GM12872 (cell line): ENCODE data around the gene FAM20B.

Source experiments
- CTCF ChIP-seq: IDR thresholded peaks from 3 replicates; pipeline ENCODE4 v1.5.1; 2011; ENCODE audit warnings: low read depth, mild to moderate bottlenecking, low read length, moderate library complexity; ENCODE audit not compliant: insufficient read depth

The FAM20B gene

DNA sequence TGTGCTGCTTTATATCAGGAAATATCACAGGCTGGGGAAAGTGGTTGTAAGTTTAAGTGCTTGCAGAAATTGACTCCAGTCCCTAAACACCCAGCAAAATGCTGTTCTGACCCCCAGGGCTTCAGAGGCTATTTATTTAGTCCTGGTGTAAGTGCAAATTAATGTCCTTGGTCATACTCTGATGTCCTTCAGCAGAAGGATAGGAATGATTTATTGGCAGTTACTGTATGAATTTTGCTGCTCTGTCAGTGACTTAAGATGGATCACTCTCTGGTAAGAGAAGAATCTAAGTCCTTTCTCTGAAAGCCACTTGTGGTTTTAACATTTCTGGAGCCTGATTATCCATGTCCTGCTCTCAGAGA is 21.9 kb downstream of the FAM20B start:
- no peak for TF ChIP-seq CTCF

- no peak for TF ChIP-seq CTCF
Observed at GRCh38 chr1:179048339-179049124, 22.8 kb downstream of the FAM20B start.

GRCh38 chr1:179052776-179053175 is 27.1 kb downstream of the FAM20B start:
- TF ChIP-seq CTCF = no peak

GRCh38 chr1:179053486-179053885 is 27.8 kb downstream of the FAM20B start:
- TF ChIP-seq CTCF = no peak

DNA sequence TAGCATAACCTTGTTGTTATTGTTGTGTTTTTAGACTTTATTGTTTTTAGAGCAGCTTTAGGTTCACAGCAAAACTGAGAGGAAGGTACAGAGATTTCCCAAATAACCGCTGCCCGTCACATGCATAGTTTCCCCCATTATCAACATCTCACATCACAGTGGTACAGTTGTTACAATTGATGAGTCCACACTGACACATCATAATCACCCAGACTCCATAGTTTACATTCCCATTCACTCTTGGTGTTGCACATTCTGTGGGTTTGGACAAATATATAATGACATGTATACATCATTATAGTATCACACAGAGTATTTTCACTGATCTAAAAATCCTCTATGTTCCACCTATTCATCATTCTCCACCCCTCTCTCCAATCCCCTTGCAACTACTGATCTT is 30.2 kb downstream of the FAM20B start:
- TF ChIP-seq CTCF = no peak

DNA sequence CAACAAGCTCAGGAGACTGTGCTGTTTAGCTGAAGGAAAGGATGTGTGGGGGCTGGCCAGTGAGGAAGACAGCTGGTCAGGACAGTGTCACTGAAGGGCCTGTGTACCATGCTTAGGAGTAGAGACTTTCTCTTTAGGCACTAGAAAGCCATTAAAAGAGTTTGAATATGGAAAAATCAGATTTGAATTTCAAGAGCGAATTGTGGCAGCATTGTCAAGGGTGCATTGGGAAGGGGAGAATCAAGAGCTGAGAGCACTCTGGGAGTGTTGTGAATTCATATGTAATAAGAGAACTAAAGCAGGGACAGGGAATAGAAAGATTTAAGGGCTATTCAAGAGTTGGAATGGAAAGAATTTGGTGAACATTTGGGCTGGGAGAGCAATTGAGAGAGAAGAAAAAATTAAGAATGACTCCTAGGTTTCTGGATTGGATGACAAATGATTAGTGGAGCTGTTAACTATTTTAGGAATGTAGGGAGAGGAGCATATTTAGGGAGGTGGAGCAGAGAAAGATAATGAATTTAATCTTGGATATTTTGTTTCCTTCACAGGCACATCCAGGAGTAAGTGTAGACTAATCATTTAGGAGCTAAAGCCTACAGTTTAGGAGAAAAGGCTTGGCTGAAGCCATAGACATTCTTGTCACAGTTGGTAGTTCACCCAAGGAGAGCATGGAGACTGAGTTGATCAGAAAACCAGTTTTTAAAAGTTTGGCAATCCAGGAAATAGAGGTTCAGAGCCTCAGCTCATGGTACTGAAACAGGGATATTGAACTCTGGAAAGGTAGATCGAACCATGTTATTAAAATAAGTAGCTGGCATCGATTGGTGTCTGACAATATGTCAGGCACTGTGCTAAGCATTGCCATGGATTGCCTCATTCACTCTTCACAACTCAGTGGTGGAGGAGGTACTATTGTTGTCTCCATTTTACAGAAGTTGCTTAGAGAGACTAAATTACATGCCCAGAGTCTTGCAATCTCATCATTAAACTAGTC is 33.1 kb downstream of the FAM20B start:
- no peak for TF ChIP-seq CTCF

GRCh38 chr1:179061360-179062282 is 35.9 kb downstream of the FAM20B start:
- TF ChIP-seq CTCF = no peak
